Fibroblast of upper back skin (primary cell): ENCODE results near the gene SYT14.
"Not testable (repeated sequence)": the region's sequence is repeated elsewhere in the genome, so short reads cannot be mapped to it uniquely, and the experiment has no call there.

ENCODE experiments used
- DNase-seq: peaks from one replicate; pipeline ENCODE4 v3.0.0-alpha.2; 2013

The SYT14 gene

GRCh38 chr1:209937996-209938959 lies at the start of gene SYT14:
Gene SYT14, plus strand, starts transcription at chr1:209938217. Its CDS starts 48 bp downstream, at chr1:209938265.
- peak; percentile 37 for DNase-seq

- not testable (repeated sequence) for DNase-seq
Observed at GRCh38 chr1:209888291-209889076, 49.5 kb upstream of the SYT14 start.

- DNase-seq = no peak
Observed at GRCh38 chr1:209889077-209889418, 49.0 kb upstream of the SYT14 start.

GRCh38 chr1:209890641-209891330 lies 47.2 kb upstream of the SYT14 start:
- DNase-seq = no peak

GRCh38 chr1:209893751-209894150 lies 44.3 kb upstream of the SYT14 start:
- no peak for DNase-seq

- peak; percentile 61 for DNase-seq
Observed at GRCh38 chr1:209895709-209896108, 42.3 kb upstream of the SYT14 start.

DNA sequence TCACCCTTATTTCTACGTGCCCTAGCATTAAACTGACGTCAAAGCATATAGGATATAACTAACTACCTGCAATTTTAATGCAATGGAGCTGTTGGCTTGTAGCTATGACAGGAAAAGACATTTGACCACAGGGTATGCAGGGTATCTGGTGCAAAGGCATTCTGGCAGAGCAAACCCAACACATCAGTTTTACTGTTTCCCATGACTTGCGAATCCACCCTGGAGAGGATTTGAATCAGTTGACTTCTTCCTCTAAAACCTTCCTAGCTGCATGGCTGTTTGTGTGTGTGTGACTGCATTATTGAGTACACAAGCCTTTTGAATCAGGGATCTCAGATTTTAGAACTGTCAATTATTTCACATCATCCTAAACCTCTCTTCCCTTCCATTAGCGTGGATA lies 41.7 kb upstream of the SYT14 start:
- peak; percentile 13 for DNase-seq

DNA sequence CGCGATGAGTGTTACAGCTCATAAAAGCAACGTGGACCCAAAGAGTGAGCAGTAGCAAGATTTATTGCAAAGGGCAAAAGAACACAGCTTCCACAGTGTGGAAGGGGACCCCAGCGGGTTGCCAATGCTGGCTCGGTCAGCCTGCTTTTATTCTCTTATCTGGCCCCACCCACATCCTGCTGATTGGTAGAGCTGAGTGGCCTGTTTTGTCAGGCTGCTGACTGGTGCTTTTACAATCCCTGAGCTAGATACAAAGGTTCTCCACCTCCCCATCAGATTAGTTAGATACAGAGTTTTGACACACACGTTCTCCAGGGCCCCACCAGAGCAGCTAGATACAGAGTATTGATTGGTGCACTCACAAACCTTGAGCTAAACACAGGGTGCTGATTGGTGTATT lies 39.7 kb upstream of the SYT14 start:
- DNase-seq = not testable (repeated sequence)

DNA sequence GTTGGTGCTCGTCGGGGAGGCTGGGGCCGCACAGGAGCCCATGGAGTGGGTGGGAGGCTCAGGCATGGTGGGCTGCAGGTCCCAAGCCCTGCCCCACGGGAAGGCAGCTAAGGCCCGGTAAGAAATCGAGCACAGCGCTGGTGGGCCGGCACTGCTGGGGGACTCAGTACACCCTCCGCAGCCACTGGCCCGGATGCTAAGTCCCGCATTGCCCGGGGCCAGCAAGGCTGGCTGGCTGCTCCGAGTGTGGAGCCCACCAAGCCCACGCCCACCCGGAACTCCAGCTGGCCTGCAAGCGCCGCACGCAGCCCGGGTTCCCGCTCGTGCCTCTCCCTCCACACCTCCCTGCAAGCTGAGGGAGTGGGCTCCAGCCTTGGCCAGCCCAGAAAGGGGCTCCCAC lies 39.2 kb upstream of the SYT14 start:
- not testable (repeated sequence) for DNase-seq

DNA sequence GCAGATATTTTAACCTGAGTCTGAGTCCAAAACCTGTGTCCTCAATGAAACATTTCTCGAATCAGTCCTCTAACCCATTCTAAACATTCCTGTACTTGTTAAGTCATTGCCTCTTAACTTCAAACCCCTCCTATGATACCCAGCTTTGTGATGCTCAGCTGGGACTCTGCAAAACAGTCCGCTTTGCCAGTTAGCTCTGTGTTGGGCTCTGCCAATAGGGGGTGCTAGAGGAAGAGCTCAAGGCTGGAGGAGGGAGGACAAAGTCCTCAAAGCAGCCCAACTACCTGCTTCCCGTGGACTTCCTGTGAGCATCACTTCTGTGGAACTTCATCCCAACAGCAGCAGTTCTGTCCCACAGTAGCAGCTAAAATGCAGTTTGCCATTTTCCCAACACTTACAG lies 38.1 kb upstream of the SYT14 start:
- DNase-seq = no peak

DNA sequence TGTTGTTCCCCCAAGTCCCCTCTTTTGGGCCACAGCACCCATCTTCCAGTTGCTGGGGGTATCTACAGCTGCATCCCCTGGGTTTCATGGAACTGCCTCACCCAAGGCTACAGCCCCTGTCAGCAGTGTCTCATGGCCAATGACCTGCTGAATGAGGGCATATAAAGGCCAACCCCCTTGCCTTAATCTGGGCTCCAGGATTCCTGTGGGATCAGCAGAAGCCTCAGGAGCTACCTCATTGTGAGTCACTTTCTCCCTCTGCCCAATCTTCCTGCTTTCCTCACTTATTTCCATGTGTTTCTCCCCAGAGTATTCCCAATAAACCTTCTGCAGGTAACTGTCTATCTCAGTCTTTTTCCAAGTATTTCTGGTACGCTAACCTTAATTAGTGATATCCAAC lies 37.3 kb upstream of the SYT14 start:
- peak; percentile 80 for DNase-seq

- no peak for DNase-seq
Observed at GRCh38 chr1:209901211-209901610, 36.8 kb upstream of the SYT14 start.

DNA sequence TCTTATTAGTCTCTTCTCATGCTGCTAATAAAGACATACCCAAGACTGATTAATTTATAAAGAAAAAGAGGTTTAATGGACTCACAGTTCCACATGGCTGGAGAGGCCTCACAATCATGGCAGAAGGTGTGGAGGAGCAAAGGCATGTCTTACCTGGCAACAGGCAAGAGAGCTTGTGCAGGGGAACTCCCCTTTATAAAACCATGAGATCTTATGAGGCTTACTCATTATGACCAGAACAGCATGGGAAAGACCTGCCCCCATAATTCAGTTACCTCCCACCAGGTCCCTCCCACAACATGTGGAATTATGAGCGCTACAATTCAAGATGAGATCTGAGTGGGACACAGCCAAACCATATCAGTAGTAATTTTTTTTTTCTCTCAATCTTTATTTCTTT lies 33.2 kb upstream of the SYT14 start:
- DNase-seq = not testable (repeated sequence)

- DNase-seq = no peak
Observed at GRCh38 chr1:209911746-209912145, 26.3 kb upstream of the SYT14 start.

- DNase-seq = no peak
Observed at GRCh38 chr1:209912306-209912705, 25.7 kb upstream of the SYT14 start.

GRCh38 chr1:209919637-209920036 lies 18.4 kb upstream of the SYT14 start:
- not testable (repeated sequence) for DNase-seq

GRCh38 chr1:209920844-209921243 lies 17.2 kb upstream of the SYT14 start:
- DNase-seq = no peak

GRCh38 chr1:209924390-209924789 lies 13.6 kb upstream of the SYT14 start:
- DNase-seq = no peak

- peak; percentile 95 for DNase-seq
Observed at GRCh38 chr1:209926045-209926444, 12.0 kb upstream of the SYT14 start.

DNA sequence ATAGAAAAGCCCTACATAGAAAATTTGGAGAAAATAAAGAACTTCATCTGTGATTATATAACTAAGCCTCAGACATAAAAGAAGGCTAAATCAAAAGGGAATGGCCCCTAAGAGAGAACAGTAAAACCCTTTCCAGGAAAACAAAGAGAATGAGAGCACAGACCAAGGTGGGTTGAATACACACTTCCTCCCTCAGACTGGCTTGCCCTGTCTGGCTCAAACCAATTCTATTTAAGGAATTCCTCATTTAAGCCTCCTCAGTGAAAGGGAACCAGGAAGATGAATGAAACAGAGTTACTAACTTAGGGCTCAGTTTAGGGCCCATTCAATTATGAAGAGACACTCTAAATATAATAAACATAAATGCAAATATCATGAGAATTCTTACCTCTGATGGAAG lies 10.6 kb upstream of the SYT14 start:
- peak; percentile 8 for DNase-seq

DNA sequence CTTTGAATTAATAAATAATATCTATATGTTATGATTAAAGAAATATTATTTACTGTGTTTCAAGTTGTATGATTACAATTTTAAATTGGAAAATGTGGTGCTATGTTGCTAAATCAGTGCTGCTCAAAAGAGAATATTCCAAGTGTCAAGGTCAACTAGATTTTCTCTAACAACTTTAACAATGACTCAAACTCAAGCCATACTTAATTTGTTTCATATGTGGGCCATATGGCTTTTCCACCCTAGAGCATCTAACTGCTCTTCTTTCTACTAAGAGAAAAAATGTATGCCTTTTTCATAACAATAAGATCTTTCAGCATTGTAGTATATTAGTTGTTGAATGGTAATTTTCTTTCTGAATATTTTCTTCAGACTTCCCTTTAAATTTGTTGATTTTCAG lies 8.3 kb upstream of the SYT14 start:
- DNase-seq = peak; percentile 74

- DNase-seq = no peak
Observed at GRCh38 chr1:209931141-209931540, 6.9 kb upstream of the SYT14 start.

DNA sequence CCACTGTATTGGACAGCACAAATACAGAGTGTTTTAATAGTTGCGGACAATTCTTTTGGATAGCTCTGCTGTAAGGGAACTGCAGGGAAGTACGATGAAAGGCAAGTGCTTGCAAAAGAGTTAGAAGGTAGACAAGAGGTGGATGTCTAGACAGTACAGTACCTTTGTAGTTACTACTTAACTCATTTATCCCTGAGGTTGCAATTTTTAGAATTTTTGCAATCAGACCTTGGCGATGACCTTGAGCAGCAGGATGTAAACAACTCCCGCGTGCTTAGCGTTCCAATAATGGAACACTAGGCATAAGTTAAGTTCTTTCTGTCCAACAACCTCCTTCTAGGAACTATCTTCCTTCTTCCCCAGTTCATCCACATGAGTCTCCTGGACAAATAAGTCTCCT lies 1.9 kb upstream of the SYT14 start:
- DNase-seq = no peak
